ENCODE measurements around the gene PROC. TPM values are rescaled to one million over a fixed set of nuclear protein-coding genes. Genes with fewer than 3 reads are reported as not detected.

PROC gene
- total and polyA plus RNA-seq, 8 donors: 0.50 to 4.6 (median 3.7) TPM; not detected in 1

DNA sequence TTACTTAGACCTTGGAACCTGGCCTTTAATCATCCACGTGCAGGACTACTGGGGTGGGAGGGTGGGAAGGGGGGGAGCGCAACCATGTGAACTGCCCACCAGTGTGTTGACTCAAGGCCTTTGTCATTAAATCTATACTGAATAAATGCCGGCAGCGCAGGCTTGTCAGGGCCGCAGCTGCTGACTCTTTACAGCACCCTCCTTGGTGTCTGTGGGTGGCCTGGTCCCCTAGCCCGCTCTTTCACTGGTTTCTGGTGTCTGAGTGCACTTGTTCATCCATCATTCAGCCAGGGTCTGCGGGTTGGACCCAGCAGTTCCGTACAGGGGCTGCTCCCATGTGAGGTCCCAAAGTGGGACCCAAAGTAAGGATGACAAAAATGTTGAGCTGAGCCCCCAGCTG, 42.0 kb upstream of the PROC start:
- intact Hi-C loops (cut with DNase I): no loop called here
- Histone ChIP-seq H3K4me3 (no peak overlapping the region), H3K36me3 (peaks cover 0 to 6% of the 10 kb centered on the region in 2 donors), H3K9me3 (peaks cover 0 to 10% of the 10 kb centered on the region in 2 donors), H3K4me1 (peaks cover 0 to 5% of the 10 kb centered on the region in 2 donors), H3K27ac (no peak overlapping the region), H3K27me3 (no peaks in the 10 kb centered on the region)
- TF ChIP-seq CTCF (IDR thresholded peaks at IDR 0.05): no peak
- no peak for DNase-seq
- ATAC-seq: no peak

DNA sequence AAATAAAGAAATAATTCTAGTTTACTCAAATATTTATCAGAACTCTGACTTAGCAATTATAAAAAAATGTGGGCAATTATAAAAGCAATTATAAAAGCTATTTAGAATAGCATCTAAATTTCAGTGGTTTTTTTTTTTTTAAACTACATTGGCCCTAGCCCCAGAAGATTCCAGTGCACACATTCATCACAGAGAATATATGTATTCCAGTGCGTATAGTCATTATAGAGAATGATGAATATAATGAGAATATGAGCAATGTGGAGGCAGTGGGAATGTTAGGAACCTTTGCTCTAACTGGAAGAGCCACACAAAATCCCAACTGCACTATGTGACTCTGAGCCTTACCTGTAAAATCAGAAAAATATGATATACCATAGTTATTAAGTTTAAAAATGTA, 41.0 kb upstream of the PROC start:
- Histone ChIP-seq H3K27me3 (no peaks in the 10 kb centered on the region), H3K27ac (no peak overlapping the region), H3K9me3 (peaks cover 0 to 10% of the 10 kb centered on the region in 2 donors), H3K4me1 (peaks cover 0 to 15% of the 10 kb centered on the region in 2 donors), H3K36me3 (peaks cover 0 to 6% of the 10 kb centered on the region in 2 donors), H3K4me3 (no peak overlapping the region)
- no peak for DNase-seq
- ATAC-seq: no peak
- intact Hi-C loops (cut with DNase I): no loop called here
- TF ChIP-seq CTCF (IDR thresholded peaks at IDR 0.05): no peak

DNA sequence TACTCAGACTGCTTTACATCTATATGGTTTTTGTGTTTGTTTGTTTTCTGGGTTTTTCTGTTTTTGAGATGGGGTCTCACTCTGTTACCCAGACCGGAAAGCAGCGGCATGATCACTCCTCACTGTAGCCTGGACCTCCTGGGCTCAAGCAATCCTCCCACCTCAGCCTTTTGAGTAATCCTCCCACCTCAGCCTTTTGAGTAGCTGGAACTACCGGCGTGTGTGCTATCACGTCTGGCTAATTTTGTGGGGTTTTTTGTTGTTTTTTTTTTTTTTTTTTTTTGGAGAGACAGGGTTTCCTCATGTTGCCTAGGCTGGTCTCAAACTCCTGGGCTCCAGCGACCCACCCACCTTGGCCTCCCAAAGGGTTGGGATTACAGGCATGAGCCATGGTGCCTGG, 39.5 kb upstream of the PROC start:
- no peak overlapping the region for H3K27ac ChIP-seq
- ATAC-seq: no peak
- TF ChIP-seq CTCF (IDR thresholded peaks at IDR 0.05): no peak
- intact Hi-C loops (cut with DNase I): no loop called here
- H3K9me3 ChIP-seq: peaks cover 0 to 5% of the 10 kb centered on the region in 2 donors
- H3K36me3 ChIP-seq: peaks cover 0 to 6% of the 10 kb centered on the region in 2 donors
- DNase-seq: no peak
- H3K27me3 ChIP-seq: no peaks in the 10 kb centered on the region
- peaks cover 0 to 24% of the 10 kb centered on the region in 2 donors for H3K4me1 ChIP-seq
- H3K4me3 ChIP-seq: no peak overlapping the region

GRCh38 chr2:127379712-127380355, 38.4 kb upstream of the PROC start:
- DNase-seq (no peak), ATAC-seq (no peak)
- TF ChIP-seq CTCF (IDR thresholded peaks at IDR 0.05): no peak
- no peaks in the 10 kb centered on the region for H3K27me3 ChIP-seq
- intact Hi-C loops (cut with DNase I): no loop called here
- peaks cover 0 to 6% of the 10 kb centered on the region in 2 donors for H3K36me3 ChIP-seq
- no peak overlapping the region for H3K27ac ChIP-seq
- peaks cover 0 to 5% of the 10 kb centered on the region in 2 donors for H3K9me3 ChIP-seq
- H3K4me1 ChIP-seq: peaks cover 0 to 35% of the 10 kb centered on the region in 2 donors
- H3K4me3 ChIP-seq: no peak overlapping the region

DNA sequence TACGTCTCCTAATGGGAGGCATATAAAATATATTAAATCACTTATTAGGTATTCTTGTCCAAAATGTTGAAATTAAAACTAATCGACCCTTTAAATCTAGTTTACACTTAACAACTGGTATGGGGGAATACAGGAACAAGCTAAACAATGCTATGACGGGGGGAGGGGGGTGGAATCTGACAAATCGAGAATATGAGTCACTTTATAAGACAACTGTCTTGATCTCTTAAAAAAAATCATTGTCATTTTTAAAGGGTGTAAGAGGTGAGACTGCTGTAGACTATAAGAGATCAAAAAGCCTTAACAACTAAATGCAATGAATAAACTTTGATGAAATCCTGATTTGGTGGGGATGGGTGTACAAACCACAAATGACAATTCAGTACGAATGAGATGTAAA, 36.5 kb upstream of the PROC start:
- Histone ChIP-seq H3K9me3 (no peaks in the 10 kb centered on the region), H3K36me3 (peaks cover 0 to 1% of the 10 kb centered on the region in 2 donors), H3K4me1 (peaks cover 5 to 54% of the 10 kb centered on the region in 2 donors), H3K4me3 (no peak overlapping the region), H3K27ac (no peak overlapping the region), H3K27me3 (no peaks in the 10 kb centered on the region)
- no peak for TF ChIP-seq CTCF (IDR thresholded peaks at IDR 0.05)
- DNase-seq (no peak), ATAC-seq (no peak)
- intact Hi-C loops (cut with DNase I): no loop called here
